SK-N-SH treated with all-trans-retinoic acid at 6 μM for 48 hours (cell line): Measurements from ENCODE around the gene SYNE2.

ENCODE experiments used
- ATAC-seq: fragments of 200-7000 bp; cut with Tn5 transposase; 3 replicates; pipeline ENCODE4 v1.9.1; 2020; ENCODE audit warnings: mild to moderate bottlenecking, moderate library complexity
- ARNTL ChIP-seq: fragments of 450-650 bp; formaldehyde crosslinking; IDR thresholded peaks from 2 replicates; pipeline ENCODE4 v1.5.0; 2020; ENCODE audit warnings: low read depth, mild to moderate bottlenecking, moderate library complexity, borderline replicate concordance
- CSDC2 ChIP-seq: fragments of 250-450 bp; sonication (Bioruptor Pico); IDR thresholded peaks from 2 replicates; pipeline ENCODE4 v1.5.0; 2020; ENCODE audit warnings: mild to moderate bottlenecking, moderate library complexity
- ESRRG ChIP-seq: fragments of 250-450 bp; sonication (Bioruptor Pico); IDR thresholded peaks from 2 replicates; pipeline ENCODE4 v1.6.1; 2021; ENCODE audit warnings: mild to moderate bottlenecking
- ISL1 ChIP-seq: fragments of 250-450 bp; sonication (Bioruptor Pico); IDR thresholded peaks from 2 replicates; pipeline ENCODE4 v2.1.2; 2022; ENCODE audit warnings: mild to moderate bottlenecking, moderate library complexity
- OSR1 ChIP-seq: fragments of 250-450 bp; sonication (Bioruptor Pico); IDR thresholded peaks from 2 replicates; pipeline ENCODE4 v1.8.0; 2022; ENCODE audit warnings: moderate library complexity, mild to moderate bottlenecking, inconsistent platforms
- PPARA ChIP-seq: fragments of 250-450 bp; sonication (Bioruptor Pico); IDR thresholded peaks from 2 replicates; pipeline ENCODE4 v1.5.0; 2020; ENCODE audit warnings: mild to moderate bottlenecking, borderline replicate concordance
- RARB ChIP-seq: fragments of 250-450 bp; sonication (Bioruptor Pico); IDR thresholded peaks from 2 replicates; pipeline ENCODE4 v1.8.0; 2021; ENCODE audit warnings: mild to moderate bottlenecking, moderate library complexity
- SNAI2 ChIP-seq: fragments of 250-450 bp; sonication (Bioruptor Pico); IDR thresholded peaks from 2 replicates; pipeline ENCODE4 v1.5.0; 2020; ENCODE audit warnings: mild to moderate bottlenecking, moderate library complexity
- TCF4 ChIP-seq: fragments of 250-450 bp; sonication (Bioruptor Pico); IDR thresholded peaks from 2 replicates; pipeline ENCODE4 v1.8.0; 2021; ENCODE audit warnings: mild to moderate bottlenecking, moderate library complexity, borderline replicate concordance
- TOX ChIP-seq: fragments of 250-450 bp; sonication (Bioruptor Pico); IDR thresholded peaks from 2 replicates; pipeline ENCODE4 v1.8.0; 2021; ENCODE audit warnings: mild to moderate bottlenecking, moderate library complexity, borderline replicate concordance
- ZC3H10 ChIP-seq: fragments of 250-450 bp; sonication (Bioruptor Pico); IDR thresholded peaks from 2 replicates; pipeline ENCODE4 v1.5.1; 2021; ENCODE audit warnings: mild to moderate bottlenecking, moderate library complexity
- ZFP3 ChIP-seq: fragments of 250-450 bp; sonication (Bioruptor Pico); IDR thresholded peaks from 2 replicates; pipeline ENCODE4 v1.5.0; 2020; ENCODE audit warnings: mild to moderate bottlenecking, moderate library complexity
- ZFP30 ChIP-seq: fragments of 450-650 bp; formaldehyde crosslinking; IDR thresholded peaks from 2 replicates; pipeline ENCODE4 v1.5.0; 2022; ENCODE audit warnings: mild to moderate bottlenecking, moderate library complexity
- ZNF565 ChIP-seq: fragments of 450-650 bp; formaldehyde crosslinking; conservative IDR thresholded peaks from 2 replicates; pipeline ENCODE4 v1.5.0; 2020; ENCODE audit warnings: low read depth, mild to moderate bottlenecking, moderate library complexity
- ZNF70 ChIP-seq: fragments of 450-650 bp; formaldehyde crosslinking; IDR thresholded peaks from 2 replicates; pipeline ENCODE4 v1.5.0; 2020; ENCODE audit warnings: mild to moderate bottlenecking, moderate library complexity
- ZNF8 ChIP-seq: fragments of 450-650 bp; formaldehyde crosslinking; IDR thresholded peaks from 2 replicates; pipeline ENCODE4 v1.5.0; 2020; ENCODE audit warnings: mild to moderate bottlenecking, moderate library complexity
- TF ChIP-seq, protein P1 (sequence below): fragments of 250-450 bp; sonication (Bioruptor Pico); IDR thresholded peaks from 2 replicates; pipeline ENCODE4 v1.8.0; 2020; ENCODE audit warnings: mild to moderate bottlenecking, moderate library complexity, borderline replicate concordance
- TF ChIP-seq, protein P2 (sequence below): fragments of 250-450 bp; sonication (Bioruptor Pico); IDR thresholded peaks from 2 replicates; pipeline ENCODE4 v1.5.0; 2020; ENCODE audit warnings: mild to moderate bottlenecking, moderate library complexity
- TF ChIP-seq, protein P3 (sequence below): fragments of 250-450 bp; sonication (Bioruptor Pico); IDR thresholded peaks from 2 replicates; pipeline ENCODE4 v1.8.0; 2021; ENCODE audit warnings: low read depth, mild to moderate bottlenecking, moderate library complexity, borderline replicate concordance
- TF ChIP-seq, protein P4 (sequence below): fragments of 250-450 bp; sonication (Bioruptor Pico); IDR thresholded peaks from 2 replicates; pipeline ENCODE4 v1.5.1; 2020; ENCODE audit warnings: low read depth, mild to moderate bottlenecking, moderate library complexity

Gene SYNE2

DNA sequence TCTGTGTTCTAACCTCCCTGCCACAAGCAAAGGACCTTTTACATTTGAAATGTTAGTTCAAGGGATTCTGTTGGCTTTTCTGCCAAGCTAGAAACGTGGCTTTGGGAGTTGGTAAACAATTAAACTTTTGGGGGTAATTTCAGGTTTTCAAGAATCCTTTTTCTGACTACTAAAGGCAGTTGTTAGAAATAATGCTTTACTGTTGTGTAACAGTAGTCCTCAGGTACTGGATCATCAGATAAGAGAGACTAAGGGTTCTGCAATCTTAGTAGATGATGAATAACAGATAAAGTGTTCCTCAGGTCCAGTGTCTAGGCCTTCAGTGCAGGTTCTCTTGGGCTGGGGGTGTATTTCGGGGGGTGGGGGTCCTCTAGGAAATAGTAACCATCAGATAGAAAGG lies 192.3 kb downstream of the SYNE2 start:
- ATAC-seq = no peak
- TF ChIP-seq, protein P1, sequence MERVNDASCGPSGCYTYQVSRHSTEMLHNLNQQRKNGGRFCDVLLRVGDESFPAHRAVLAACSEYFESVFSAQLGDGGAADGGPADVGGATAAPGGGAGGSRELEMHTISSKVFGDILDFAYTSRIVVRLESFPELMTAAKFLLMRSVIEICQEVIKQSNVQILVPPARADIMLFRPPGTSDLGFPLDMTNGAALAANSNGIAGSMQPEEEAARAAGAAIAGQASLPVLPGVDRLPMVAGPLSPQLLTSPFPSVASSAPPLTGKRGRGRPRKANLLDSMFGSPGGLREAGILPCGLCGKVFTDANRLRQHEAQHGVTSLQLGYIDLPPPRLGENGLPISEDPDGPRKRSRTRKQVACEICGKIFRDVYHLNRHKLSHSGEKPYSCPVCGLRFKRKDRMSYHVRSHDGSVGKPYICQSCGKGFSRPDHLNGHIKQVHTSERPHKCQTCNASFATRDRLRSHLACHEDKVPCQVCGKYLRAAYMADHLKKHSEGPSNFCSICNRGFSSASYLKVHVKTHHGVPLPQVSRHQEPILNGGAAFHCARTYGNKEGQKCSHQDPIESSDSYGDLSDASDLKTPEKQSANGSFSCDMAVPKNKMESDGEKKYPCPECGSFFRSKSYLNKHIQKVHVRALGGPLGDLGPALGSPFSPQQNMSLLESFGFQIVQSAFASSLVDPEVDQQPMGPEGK = no peak
- no peak for TF ChIP-seq PPARA (CRISPR knock-in tag)
- TF ChIP-seq SNAI2 (CRISPR knock-in tag) = no peak
- no peak for TF ChIP-seq CSDC2
- TF ChIP-seq ZNF8 (CRISPR knock-in tag) = no peak
- no peak for TF ChIP-seq ZNF565 (CRISPR knock-in tag)
- TF ChIP-seq TCF4 (CRISPR knock-in tag) = no peak
- TF ChIP-seq ZNF70 = no peak
- no peak for TF ChIP-seq TOX (CRISPR knock-in tag)
- TF ChIP-seq, protein P2, sequence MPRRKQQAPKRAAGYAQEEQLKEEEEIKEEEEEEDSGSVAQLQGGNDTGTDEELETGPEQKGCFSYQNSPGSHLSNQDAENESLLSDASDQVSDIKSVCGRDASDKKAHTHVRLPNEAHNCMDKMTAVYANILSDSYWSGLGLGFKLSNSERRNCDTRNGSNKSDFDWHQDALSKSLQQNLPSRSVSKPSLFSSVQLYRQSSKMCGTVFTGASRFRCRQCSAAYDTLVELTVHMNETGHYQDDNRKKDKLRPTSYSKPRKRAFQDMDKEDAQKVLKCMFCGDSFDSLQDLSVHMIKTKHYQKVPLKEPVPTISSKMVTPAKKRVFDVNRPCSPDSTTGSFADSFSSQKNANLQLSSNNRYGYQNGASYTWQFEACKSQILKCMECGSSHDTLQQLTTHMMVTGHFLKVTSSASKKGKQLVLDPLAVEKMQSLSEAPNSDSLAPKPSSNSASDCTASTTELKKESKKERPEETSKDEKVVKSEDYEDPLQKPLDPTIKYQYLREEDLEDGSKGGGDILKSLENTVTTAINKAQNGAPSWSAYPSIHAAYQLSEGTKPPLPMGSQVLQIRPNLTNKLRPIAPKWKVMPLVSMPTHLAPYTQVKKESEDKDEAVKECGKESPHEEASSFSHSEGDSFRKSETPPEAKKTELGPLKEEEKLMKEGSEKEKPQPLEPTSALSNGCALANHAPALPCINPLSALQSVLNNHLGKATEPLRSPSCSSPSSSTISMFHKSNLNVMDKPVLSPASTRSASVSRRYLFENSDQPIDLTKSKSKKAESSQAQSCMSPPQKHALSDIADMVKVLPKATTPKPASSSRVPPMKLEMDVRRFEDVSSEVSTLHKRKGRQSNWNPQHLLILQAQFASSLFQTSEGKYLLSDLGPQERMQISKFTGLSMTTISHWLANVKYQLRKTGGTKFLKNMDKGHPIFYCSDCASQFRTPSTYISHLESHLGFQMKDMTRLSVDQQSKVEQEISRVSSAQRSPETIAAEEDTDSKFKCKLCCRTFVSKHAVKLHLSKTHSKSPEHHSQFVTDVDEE (CRISPR knock-in tag) = no peak
- TF ChIP-seq ESRRG = no peak

DNA sequence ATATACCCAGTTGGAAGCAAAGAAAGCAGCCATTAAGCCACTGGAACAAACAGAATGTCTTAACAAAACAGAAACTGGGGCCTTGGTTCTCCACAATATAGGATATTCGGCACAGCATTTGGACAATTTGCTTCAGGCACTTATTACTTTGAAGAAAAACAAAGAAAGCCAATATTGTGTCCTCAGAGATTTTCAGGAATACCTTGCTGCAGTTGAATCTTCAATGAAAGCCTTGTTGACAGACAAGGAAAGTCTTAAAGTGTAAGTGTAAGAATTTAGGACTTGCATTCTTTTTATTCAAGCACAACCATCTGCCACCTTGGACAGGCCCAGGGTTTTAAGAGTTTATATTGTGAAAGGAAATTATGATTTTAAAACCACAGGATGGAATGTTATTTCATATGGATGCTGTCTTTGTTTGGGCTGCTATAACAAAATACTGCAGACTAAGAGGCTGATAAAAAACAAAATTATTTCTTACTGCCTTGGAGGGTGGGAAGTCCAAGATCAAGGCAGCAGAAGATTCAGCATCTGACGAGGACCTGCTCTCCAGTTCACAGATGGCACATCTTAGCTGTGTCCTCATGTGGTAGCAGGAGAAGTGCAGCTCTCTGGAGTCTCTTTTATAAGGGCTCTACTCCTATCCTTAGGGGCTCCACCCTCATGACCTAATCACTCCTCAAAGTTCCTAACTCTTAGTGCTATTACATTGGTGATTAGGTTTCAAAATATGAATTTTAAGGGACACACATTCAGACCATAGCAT lies 197.0 kb downstream of the SYNE2 start:
- ATAC-seq = no peak
- TF ChIP-seq RARB (CRISPR knock-in tag) (no peak), ZNF70 (no peak), TOX (CRISPR knock-in tag) (no peak), ISL1 (CRISPR knock-in tag) (no peak), SNAI2 (CRISPR knock-in tag) (no peak), ZFP30 (CRISPR knock-in tag) (no peak), ZC3H10 (no peak), OSR1 (CRISPR knock-in tag) (no peak), ZNF565 (CRISPR knock-in tag) (no peak), ZFP3 (CRISPR knock-in tag) (no peak), CSDC2 (no peak), ARNTL (CRISPR knock-in tag) (no peak)
- TF ChIP-seq, protein P3, sequence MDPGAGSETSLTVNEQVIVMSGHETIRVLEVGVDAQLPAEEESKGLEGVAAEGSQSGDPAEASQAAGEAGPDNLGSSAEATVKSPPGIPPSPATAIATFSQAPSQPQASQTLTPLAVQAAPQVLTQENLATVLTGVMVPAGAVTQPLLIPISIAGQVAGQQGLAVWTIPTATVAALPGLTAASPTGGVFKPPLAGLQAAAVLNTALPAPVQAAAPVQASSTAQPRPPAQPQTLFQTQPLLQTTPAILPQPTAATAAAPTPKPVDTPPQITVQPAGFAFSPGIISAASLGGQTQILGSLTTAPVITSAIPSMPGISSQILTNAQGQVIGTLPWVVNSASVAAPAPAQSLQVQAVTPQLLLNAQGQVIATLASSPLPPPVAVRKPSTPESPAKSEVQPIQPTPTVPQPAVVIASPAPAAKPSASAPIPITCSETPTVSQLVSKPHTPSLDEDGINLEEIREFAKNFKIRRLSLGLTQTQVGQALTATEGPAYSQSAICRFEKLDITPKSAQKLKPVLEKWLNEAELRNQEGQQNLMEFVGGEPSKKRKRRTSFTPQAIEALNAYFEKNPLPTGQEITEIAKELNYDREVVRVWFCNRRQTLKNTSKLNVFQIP (CRISPR knock-in tag) = no peak
- TF ChIP-seq, protein P2 (CRISPR knock-in tag) = no peak
- TF ChIP-seq, protein P4, sequence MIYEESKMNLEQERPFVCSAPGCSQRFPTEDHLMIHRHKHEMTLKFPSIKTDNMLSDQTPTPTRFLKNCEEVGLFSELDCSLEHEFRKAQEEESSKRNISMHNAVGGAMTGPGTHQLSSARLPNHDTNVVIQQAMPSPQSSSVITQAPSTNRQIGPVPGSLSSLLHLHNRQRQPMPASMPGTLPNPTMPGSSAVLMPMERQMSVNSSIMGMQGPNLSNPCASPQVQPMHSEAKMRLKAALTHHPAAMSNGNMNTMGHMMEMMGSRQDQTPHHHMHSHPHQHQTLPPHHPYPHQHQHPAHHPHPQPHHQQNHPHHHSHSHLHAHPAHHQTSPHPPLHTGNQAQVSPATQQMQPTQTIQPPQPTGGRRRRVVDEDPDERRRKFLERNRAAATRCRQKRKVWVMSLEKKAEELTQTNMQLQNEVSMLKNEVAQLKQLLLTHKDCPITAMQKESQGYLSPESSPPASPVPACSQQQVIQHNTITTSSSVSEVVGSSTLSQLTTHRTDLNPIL (CRISPR knock-in tag) = no peak
- TF ChIP-seq, all 23 proteins: peak for 0
